HG02588 (cell line): ENCODE data around the gene TEKTIP1.
"Not testable (repeated sequence)": the region's sequence is repeated elsewhere in the genome, so short reads cannot be mapped to it uniquely, and the experiment has no call there.

ENCODE experiments used
- ATAC-seq: cut with Tn5 transposase; IDR thresholded peaks from one replicate; pipeline ENCODE4 v1.9.1; 2021; ENCODE audit warnings: mild to moderate bottlenecking, moderate library complexity; ENCODE audit not compliant: unreplicated experiment

TEKTIP1 gene

DNA sequence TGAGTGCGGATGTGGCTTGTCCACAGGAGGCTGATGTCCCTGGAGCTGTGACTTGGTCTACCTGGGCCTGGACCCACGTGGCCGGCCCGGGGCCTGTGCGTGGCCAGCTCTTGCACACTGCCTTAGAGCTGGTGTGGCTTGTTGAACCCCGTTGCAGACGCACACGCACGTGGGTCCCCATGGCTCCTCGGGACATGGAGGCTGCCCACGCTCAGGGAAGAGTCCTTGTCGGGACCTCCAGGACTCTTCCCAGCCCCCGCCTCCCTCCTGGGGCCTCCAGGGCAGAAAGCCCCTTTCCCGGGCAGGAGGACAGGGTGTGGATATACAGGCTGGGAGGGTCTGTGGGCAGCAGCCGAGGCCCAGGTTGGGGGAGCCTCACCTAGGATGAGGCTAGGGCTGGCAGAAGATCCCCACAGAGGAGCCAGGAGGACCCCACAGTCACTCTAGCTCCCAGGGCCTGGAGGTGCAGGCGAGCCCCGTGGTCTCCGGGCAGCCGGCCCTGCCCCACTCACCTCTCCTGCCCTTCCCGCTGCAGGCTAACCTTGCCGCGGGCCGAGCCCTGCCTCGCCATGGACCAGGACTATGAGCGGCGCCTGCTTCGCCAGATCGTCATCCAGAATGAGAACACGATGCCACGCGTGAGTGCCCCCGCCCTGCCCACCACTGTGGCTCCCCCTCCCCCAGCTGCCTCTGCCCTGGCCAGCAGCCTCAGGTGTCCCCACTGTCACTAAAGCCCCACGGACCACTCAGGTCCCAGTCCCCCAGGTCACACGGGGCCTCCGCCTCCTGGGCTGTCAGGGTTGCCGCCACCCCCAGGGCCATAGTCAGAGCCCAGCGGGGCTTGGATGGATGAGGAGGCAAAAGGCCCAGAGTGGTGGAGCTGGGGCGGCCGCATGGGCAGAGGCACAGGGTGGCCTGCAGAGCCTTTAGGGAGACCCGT is 16.3 kb upstream of the TEKTIP1 start:
- ATAC-seq = no peak

GRCh38 chr19:3523361-3524077 is 15.5 kb upstream of the TEKTIP1 start:
- no peak for ATAC-seq

DNA sequence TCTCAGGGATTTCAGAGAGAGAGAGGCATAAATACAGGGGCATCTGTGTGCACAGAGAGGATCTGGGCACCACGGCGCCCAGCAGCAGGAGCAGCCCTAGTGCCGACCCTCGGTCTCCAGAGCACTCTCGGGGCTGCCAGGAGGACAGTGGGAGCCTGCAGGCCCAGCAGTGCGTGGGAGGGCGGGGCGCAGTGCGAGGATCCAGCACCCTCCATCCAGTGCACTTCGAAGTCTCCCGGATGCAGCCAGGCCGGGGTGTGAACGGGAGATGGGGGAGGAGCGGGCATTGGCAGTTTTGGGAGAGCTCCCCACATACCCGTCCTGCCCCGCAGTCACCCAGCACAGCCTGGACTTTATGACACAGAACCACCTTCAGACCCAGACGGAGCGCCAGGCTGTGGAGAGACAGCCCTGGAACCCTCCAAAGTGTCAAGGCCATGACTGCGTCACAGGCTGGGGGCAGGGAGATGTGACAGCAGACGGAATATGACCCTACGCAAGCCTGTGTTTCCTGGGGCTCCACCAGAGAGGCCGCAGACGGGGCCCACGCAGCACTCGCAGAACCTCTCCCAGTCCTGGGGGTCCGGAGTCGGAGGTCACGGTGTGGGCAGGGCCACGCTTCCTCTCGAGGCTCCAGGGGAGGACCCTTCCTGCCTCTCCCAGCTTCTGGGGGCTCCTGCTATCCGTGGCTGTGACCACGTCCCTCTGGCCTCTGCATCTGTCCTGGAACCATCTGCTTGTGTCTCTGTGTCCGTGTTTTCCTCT is 14.7 kb upstream of the TEKTIP1 start:
- no peak for ATAC-seq

DNA sequence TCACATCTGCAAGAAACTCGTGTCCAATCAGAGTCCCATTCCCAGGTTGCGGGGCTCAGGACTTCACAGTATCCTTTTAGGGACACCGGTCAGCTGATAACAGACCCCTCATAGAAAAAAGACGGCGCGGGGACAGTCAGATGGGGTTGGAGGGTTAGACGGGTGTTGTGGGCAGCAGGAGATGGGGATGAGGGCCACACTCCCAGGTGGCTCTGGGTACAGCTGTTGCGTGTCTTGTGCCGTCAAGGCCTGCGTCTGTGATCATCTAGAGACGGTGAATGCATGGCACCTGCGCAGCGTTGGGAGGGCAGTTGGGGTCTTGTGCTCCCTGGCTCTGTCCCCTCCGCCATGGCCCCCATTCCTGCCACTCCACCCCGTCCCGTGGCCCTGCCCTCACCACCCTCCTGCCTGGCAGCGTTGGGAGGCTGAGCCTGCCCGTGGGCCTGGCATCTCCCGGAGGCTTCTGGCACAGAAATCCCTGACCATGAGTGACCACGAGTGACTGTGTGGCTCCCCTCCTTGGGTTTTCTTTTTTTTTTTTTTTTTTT is 14.0 kb upstream of the TEKTIP1 start:
- no peak for ATAC-seq

DNA sequence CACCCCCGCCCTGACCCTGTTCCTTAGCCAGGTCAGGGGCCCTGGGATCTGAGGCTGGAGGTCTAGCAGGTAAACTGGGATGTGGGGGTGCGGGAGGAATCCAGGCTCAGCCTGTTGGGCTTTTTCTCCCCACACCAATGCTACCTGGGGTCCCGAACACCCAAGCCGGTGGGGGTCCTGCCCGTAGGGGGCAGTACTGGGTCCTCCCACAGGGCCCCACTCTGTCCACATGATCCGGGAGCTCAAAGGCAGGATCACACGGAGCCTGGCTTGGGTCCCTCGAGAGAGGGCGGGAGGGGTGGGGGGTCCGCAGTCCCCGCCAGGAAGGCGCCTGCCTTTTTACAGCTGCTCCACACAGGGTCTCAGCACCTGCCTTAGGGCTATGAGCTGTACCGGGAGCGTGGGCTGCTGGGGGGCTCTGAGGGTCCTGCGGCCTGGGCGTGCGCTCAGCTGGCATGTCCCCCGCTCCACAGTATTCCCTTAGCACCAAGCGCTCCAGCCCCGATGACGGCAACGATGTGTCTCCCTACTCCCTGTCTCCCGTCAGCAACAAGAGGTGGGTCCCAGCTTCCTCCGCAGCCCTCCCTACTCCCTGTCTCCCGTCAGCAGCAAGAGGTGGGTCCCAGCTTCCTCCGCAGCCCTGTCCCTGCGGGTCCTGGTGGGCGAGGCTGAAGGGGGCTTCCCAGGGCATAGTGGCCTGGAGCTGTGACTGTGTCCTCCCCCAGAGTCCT is 12.3 kb upstream of the TEKTIP1 start:
- no peak for ATAC-seq

DNA sequence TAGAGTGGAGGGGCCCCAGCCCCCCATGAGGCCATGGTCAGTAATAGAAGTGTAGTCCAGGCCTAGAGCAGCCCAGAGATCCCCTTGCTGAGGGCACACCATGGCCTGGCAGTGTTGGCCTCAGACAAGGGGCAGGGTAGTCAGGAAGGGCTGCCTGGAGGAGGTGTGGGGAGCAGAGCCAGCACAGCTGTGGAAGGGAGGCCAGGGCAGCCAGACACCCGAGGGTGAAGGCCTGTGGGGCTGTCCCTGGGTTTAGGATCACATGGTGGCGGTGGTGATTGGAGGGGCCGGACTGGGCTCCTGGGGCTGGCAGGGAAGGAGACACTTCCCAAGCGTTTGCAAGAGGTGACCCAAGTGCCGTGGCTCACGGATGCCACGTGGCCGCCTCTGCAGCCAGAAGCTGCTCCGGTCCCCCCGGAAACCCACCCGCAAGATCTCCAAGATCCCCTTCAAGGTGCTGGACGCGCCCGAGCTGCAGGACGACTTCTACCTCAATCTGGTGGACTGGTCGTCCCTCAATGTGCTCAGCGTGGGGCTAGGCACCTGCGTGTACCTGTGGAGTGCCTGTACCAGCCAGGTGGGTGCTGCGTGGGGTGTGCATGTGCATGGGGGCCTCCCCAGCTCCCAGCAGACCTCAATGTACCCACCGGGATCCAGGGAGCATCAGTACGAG is 11.6 kb upstream of the TEKTIP1 start:
- ATAC-seq = no peak

GRCh38 chr19:3528080-3528479 is 10.9 kb upstream of the TEKTIP1 start:
- no peak for ATAC-seq

GRCh38 chr19:3528539-3529211 is 10.3 kb upstream of the TEKTIP1 start:
- no peak for ATAC-seq

GRCh38 chr19:3529299-3529698 is 9.7 kb upstream of the TEKTIP1 start:
- not testable (repeated sequence) for ATAC-seq

DNA sequence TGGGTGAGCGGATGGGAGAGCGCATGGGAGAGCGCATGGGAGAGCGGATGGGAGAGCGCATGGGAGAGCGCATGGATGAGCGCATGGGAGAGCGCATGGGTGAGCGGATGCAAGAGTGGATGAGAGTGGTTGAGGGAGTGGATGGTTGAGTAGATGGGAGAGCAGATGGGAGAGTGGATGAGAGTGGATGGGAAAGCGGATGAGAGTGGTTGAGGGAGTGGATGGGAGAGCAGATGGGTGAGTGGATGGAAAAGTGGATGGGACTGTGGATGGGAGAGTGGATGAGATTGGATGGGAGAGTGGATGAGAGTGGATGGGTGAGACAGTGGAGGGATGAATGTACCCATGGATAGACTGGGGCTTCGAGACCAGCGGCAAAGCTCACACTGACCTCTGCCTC is 8.6 kb upstream of the TEKTIP1 start:
- ATAC-seq = no peak

DNA sequence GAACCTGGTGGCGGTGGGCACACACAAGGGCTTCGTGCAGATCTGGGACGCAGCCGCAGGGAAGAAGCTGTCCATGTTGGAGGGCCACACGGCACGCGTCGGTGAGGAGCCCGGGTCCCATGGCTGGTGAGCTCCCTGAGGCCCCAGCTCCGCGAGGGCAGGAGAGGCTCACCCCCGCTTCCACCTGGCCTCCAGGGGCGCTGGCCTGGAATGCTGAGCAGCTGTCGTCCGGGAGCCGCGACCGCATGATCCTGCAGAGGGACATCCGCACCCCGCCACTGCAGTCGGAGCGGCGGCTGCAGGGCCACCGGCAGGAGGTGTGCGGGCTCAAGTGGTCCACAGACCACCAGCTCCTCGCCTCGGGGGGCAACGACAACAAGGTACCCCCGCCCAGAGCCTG is 7.3 kb upstream of the TEKTIP1 start:
- no peak for ATAC-seq

DNA sequence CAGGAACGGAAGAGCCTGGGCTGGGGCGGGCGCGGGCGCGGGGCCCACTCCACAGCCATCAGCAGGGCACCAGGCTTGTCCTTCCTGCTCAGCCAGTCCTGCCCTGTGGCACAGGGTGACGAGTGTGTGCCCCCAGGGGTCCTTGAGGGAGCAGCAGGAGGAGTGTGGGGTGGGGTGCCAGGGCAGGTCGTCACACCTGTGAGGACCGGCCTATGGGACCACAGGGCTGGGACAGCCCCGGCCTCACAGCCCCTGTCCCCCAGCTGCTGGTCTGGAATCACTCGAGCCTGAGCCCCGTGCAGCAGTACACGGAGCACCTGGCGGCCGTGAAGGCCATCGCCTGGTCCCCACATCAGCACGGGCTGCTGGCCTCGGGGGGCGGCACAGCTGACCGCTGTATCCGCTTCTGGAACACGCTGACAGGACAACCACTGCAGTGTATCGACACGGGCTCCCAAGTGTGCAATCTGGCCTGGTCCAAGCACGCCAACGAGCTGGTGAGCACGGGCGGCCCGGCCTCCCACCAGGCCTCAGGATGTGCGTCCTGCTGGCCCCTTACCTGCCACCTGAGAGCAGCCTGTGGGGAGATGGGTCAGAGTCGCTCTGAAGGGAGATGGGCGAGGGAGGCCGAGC is 6.7 kb upstream of the TEKTIP1 start:
- no peak for ATAC-seq

- no peak for ATAC-seq
Measured at GRCh38 chr19:3533033-3533432, 5.9 kb upstream of the TEKTIP1 start.

- ATAC-seq = no peak
Measured at GRCh38 chr19:3533563-3534216, 5.3 kb upstream of the TEKTIP1 start.

GRCh38 chr19:3534375-3535234 is 4.4 kb upstream of the TEKTIP1 start:
- no peak for ATAC-seq

- no peak for ATAC-seq
Measured at GRCh38 chr19:3535235-3535535, 3.8 kb upstream of the TEKTIP1 start.

DNA sequence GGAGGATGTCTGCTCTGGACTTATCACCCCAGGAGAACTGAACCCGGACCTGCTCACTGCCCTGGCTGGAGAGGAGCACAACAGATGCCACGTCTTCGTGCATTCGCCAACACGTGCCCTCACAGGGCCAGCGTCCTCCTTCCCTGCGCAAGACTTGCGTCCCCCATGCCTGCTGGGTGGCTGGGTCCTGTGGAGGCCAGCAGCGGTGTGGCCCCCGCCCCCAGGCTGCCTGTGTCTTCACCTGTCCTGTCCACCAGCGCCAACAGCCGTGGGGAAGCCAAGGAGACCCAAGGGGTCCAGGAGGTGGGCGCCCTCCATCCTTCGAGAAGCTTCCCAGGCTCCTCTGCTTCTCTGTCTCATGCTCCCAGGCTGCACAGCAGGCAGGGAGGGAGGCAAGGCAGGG is 3.4 kb upstream of the TEKTIP1 start:
- no peak for ATAC-seq

- no peak for ATAC-seq
Measured at GRCh38 chr19:3535981-3536380, 3.0 kb upstream of the TEKTIP1 start.
